Hematopoietic multipotent progenitor cell treated with erythropoietin and hydrocortisone succinate and interleukin-3 and kit ligand, for 8 days (in vitro differentiated cells): ENCODE results near the gene LTBP1.
"Not testable (repeated sequence)": the region's sequence is repeated elsewhere in the genome, so short reads cannot be mapped to it uniquely, and the experiment has no call there.

Source experiments
- DNase-seq: peaks from one replicate; pipeline ENCODE4 v3.0.0-alpha.2; 2015

The LTBP1 gene

GRCh38 chr2:33441235-33441810 is 494.6 kb downstream of the LTBP1 start:
- DNase-seq = peak; percentile 61

DNA sequence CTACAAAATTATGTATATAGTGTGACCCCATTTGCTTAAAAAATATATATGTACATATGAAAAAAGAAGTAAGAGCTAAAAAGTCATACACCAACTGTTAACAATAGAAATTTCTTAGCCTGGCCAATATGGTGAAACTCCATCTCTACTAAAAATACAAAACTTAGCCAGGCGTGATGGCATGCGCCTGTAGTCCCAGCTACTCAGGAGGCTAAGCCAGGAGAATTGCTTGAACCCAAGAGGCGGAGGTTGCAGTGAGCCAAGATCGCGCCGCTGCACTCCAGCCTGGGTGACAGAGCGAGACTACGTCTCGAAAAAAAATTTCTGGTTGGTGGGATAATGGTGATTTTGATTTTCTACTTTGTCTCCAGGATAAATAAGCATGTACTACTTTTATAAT is 495.3 kb downstream of the LTBP1 start:
- DNase-seq = not testable (repeated sequence)

GRCh38 chr2:33442528-33443079 is 495.9 kb downstream of the LTBP1 start:
- DNase-seq = no peak

DNA sequence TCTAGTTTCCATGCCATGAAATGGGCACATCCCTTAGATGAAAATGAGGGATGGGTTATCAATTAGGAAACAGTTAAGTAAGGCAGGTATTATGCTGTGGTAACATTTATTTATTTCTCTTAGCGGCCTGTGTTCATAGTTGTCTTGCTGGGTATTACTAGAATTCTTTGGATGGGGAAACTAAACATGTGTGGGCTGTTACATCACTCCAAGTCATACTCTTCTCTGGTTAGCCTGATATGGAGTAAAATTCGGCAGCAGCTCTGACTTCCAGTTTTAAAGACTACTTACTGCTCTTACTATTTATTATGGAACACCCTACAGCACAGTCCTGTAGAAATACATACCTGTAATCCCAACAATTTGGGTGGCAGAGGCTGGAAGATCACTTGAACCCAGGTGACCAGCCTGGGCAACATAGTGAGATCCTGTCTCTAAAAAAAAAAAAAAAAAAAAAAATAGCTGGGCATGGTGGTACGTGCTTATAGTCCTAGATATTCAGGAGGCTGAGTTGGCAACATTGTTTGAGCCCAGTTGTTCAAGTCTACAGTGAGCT is 496.6 kb downstream of the LTBP1 start:
- DNase-seq = no peak

DNA sequence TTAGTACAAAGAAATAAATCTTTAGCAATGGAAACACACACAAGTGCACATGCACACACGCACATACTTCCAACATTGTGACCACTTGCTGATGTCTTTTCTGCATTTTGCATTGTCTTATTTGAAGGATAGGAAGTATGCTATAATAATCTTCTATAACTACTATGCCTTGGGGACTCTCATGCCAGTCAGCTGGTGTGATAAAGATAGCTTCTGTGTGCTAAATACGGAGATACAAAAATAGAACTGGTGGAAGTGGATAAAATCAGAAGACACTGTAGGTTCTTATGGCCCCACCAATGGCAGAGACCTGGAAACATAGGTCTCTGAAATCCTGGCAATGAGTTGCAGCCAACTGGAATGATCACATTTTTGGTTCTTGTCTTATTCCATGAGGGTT is 498.2 kb downstream of the LTBP1 start:
- DNase-seq = no peak

GRCh38 chr2:33448220-33448899 is 501.6 kb downstream of the LTBP1 start:
- no peak for DNase-seq
